Measurements from ENCODE around the gene SLC6A3.

SLC6A3 gene

DNA sequence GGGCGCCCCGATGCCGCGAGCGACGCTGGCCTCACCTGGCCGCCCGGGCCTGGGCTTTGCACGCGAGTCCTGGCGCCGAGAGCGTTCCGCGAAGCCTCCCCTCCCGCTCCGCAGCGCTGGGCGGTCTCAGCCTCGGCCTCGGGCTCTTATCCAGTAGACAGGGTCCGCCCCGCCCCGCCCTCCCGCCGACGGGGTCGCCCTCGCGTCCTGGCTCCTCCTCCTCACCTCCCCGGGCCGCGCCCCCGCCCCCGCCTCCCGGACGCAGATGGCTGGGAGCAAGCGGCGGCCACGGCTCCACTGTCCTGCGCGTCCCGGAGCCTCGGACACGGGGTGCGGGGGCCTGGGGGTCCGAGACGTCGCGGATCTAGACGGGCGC lies at the start of gene SLC6A3:
Gene SLC6A3, minus strand, starts transcription at position 128 of the 376 bp plus-strand sequence. CDS start 2,243 bp downstream, outside the sequence.
- peak in 1 of 3 donors; percentile 19 for DNase-seq (ENCODE audit: low read depth in 2 of 3, low spot score in 1 of 3)

GRCh38 chr5:1493941-1494340 lies 48.7 kb upstream of the SLC6A3 start:
- no peak for DNase-seq (ENCODE audit: low read depth in 2 of 3, low spot score in 1 of 3)

DNA sequence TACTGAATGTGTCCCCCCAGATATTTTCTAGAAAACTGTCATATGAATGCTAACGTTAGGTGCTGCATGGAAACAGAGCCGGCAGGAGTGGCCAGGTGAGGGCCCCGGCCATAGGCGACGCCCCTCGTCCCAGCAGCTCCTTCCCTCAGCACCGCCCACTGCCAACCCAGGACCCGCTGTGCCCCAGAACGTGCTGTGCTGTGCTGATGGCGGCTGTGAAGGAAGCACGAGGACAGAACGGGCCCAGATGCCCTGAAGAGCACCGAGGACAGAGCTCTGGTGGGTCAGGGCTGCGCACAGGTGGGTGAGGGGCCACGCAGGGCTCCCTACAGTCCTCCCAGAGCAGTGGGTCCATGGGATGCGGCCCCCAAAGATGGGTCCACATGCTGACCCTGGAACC lies 48.2 kb upstream of the SLC6A3 start:
- DNase-seq (ENCODE audit: low read depth in 2 of 3, low spot score in 1 of 3), result no peak

GRCh38 chr5:1492757-1493156 lies 47.5 kb upstream of the SLC6A3 start:
- DNase-seq (ENCODE audit: low read depth in 2 of 3, low spot score in 1 of 3), result no peak

DNA sequence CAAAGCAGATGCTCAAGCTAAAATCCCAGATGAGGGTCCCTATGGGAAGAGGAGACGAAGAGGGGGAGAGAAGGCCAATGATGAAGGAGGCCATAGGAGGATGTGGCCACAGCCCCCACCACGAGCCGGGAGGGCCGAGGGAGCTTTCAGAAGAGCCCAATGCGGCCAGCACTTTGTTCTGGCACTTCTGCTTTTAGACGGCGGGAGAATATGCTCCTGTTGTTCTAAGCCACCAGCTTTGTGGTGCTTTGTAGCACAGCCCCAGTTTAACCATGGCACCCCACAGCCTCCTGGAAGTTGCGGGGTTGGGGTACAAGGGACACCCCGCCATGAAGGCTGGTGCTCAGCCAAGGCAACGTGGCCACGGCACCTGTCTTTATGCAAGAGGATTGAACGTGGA lies 45.1 kb upstream of the SLC6A3 start:
- no peak for DNase-seq (ENCODE audit: low read depth in 2 of 3, low spot score in 1 of 3)

DNA sequence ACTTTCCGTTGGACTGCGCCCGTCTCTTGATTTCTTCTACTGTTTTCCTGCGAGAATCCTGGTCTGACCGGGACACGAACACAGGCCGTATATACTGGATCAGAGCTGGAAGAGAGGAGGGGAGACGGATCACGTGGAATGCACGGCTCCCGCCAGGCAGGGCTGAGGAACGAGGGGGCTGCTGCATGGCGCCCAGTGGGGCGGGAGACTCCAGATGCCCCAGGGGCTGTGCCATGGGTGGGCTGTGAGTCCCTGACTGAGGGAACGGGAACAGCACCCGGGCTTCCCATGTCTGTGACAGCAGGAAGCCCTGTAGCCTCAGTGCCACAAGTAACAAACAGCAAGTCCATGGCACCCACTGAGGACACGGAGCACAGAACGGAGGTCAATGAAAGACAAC lies 44.5 kb upstream of the SLC6A3 start:
- no peak for DNase-seq (ENCODE audit: low read depth in 2 of 3, low spot score in 1 of 3)

DNA sequence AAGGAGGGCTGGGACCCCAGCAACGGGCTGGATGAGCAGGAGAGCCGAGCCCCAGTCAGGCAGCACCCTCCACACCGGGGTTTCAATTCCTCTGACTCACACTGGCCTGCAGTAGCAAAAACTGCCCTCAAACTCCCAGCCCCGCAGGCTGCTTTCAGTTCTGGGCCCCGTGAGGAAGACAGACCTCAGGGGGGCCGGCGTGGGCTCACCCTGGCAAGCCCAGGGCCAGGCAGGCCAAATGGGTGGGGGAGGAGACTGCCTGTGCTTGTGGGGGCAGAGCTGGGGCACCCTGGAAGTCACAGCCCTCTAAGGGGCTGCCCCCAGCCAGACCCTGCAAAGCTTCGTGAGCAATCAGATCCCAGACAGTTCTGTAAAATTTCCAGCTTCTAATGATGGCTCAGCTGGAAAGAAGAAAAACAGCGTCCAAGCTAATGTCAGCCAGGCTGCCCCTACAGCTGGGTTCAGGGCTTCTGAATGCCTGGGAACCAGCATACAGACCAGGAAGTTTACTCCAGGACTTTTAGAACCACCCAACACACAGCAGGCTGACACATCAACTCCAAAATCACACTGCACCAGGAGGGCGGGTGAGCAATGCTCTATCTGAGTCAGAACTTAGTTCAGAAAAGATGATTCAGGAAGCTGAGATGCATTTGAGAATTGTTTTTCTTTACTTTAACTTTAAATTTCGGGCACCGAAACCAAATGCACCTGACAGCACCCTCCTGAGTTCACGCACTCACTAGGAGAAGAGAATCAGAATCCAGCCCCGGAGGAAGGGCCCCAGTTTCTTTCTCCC lies 43.8 kb upstream of the SLC6A3 start:
- peak in 2 of 3 donors; percentile 24 to 42 for DNase-seq (ENCODE audit: low read depth in 2 of 3, low spot score in 1 of 3)

DNA sequence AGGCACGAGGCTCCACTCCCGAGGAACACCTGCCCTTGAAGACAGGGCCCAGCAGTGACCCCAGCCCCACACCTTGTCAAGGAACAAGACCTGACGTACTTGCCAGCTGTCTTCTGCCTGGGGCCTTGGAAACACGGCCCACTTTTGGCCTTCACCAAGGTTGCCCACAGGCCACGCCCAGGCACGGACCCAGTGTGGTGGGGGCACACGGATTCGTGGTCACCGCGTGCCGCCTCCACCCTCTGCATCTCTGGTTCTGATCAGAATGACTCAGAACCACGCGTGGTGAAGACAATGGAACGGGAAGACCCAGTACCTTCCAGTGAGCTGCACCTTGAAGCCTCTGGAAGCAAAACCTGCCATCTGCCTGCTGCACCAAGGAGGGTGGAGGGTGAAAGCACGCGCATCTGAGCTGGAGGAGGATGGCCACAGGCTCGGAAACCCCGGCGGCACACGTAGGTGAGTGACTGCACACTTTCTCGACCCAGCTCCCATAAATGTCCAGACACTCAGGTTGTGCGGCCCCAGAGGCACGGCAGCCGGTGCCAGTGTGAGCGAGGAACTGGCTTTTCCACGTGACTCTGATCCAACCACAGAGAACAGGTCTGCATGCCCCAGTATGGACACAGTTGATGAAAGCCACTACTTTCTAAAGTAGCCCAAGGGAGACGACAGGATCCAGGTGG lies 42.0 kb upstream of the SLC6A3 start:
- DNase-seq (ENCODE audit: low read depth in 2 of 3, low spot score in 1 of 3), result no peak

DNA sequence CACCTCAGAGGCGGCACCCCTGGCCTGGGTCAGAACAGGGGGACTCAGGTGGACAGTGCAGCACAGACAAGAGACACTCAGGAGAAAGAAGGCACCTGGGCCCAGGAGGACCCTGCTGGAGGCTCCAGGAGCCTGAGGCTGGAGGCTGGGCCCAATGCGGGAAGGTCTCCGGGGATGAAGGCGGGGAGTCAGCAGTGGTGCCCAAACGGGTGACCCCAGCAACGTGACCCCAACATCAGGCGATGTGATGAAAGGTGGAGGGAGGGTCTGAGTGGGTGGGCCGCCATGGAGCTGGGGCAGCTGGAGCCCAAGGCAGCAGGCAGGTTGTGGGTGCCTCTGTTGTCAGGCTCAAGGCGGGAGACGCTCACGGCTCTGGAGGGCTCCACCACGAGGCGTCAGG lies 41.0 kb upstream of the SLC6A3 start:
- no peak for DNase-seq (ENCODE audit: low read depth in 2 of 3, low spot score in 1 of 3)

- no peak for DNase-seq (ENCODE audit: low read depth in 2 of 3, low spot score in 1 of 3)
Observed at GRCh38 chr5:1485579-1486118, 40.4 kb upstream of the SLC6A3 start.

GRCh38 chr5:1484730-1485578 lies 39.7 kb upstream of the SLC6A3 start:
- DNase-seq (ENCODE audit: low read depth in 2 of 3, low spot score in 1 of 3), result no peak

GRCh38 chr5:1483856-1484729 lies 38.9 kb upstream of the SLC6A3 start:
- DNase-seq (ENCODE audit: low read depth in 2 of 3, low spot score in 1 of 3), result no peak

DNA sequence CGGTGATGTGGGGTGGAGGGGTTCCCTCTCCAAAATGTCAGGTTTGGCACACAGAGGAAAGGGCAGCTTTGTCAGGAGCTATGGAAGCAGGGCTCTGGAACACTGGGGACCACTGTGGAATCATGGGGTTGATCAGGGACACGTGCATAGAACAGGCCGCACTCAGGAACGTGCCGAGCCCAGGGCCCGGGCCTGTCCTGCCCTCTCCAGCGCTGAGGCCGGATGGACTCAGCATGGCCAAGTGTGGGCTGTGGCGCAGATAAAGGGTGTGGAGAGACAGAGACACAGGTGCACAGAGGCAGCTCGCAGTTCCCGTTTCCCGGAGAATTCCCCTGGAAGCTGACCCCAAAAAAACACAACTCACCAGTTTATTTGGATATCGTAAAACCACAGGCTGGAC lies 37.8 kb upstream of the SLC6A3 start:
- DNase-seq (ENCODE audit: low read depth in 2 of 3, low spot score in 1 of 3), result no peak

DNA sequence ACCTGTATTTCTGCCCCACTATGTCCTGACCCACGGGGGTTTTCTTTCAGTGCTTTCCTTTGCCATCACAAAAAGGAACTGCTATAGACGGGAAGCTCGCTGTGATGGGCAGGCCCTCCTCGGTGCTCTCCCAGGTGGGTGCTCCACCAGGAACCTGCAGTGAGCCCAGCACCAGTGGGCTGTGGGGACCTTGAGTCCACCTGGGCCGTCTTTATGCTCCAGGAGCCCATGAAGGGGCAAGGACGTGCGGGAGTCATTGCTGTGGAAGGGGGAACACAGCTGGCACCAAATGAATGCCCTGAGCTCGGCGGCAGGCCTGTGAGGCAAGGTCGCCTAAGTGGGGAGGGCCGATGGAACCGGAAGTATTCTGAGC lies 36.7 kb upstream of the SLC6A3 start:
- DNase-seq (ENCODE audit: low read depth in 2 of 3, low spot score in 1 of 3), result no peak

DNA sequence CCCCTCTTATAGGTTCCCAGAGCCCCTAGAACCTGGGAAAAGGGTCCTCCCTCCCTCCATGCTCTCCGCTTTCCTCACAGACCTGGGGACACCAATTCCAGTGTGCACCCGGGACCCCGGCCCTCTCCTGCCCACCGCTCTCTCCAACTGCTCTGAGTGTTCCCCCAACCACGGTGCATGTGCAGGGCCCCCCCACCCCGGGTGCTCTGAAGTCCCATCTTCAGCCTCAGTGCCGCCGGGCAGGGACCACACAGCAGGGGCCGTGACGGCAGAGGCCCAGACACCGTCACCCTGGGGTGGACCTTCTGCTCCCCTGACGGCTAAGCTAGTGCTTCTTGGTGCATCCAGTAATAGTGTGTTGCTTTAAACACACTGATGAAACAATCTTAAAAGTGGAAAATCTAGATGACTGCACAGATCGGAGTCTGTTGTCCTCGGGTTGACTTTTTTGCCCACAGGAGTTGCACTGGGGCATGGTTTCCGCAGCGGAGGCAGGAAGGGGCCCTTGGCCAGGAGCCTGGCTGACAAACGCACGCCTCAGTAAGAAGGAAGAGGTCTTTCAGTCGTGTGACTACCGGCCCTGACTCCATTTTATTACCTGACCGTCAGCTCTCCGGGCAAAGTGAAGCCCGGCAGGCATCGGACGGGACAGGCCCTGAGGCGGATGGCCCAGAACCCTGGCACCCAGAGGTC lies 36.2 kb upstream of the SLC6A3 start:
- no peak for DNase-seq (ENCODE audit: low read depth in 2 of 3, low spot score in 1 of 3)

- no peak for DNase-seq (ENCODE audit: low read depth in 2 of 3, low spot score in 1 of 3)
Observed at GRCh38 chr5:1480806-1481205, 35.6 kb upstream of the SLC6A3 start.

DNA sequence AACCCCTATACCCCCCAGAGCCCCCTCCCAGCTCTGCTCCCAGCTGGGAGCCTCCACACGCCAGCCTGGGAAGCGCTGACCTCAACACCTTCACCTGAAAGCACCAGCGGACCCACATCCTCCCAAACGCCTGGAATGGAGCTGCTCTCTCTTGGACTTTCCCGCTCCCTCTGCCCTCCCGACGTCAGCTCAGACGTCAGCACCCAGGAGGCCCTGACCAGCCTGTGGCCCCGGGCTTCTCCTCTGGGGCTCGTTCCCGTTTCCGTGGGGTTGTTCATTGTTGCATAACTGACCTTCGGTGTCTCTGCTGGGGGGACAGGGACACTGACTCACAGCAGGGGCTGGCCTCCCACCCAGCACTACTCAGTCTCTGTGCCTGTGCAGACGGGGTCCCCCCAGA lies 35.0 kb upstream of the SLC6A3 start:
- no peak for DNase-seq (ENCODE audit: low read depth in 2 of 3, low spot score in 1 of 3)

GRCh38 chr5:1479581-1480188 lies 34.4 kb upstream of the SLC6A3 start:
- no peak for DNase-seq (ENCODE audit: low read depth in 2 of 3, low spot score in 1 of 3)

GRCh38 chr5:1479066-1479465 lies 33.8 kb upstream of the SLC6A3 start:
- DNase-seq (ENCODE audit: low read depth in 2 of 3, low spot score in 1 of 3), result no peak

Data from stimulated activated CD4-positive, alpha-beta T cell treated with anti-CD3 and anti-CD28 coated beads, Interleukin-12 subunit alpha, Interleukin-12 subunit beta, amount 100 ng/mL, for 48 hours (primary cell).